ENCODE results near the gene CDK5RAP1.
"Not testable (repeated sequence)": the region's sequence is repeated elsewhere in the genome, so short reads cannot be mapped to it uniquely, and the experiment has no call there.

CDK5RAP1 gene

GRCh38 chr20:33419140-33419974 lies 18.0 kb upstream of the CDK5RAP1 start:
- no peak for DNase-seq

- DNase-seq: no peak
Measured at GRCh38 chr20:33418033-33418432, 16.7 kb upstream of the CDK5RAP1 start.

- DNase-seq: no peak
Measured at GRCh38 chr20:33415948-33416347, 14.6 kb upstream of the CDK5RAP1 start.

- no peak for DNase-seq
Measured at GRCh38 chr20:33412484-33412838, 11.1 kb upstream of the CDK5RAP1 start.

- DNase-seq: no peak
Measured at GRCh38 chr20:33411711-33412483, 10.6 kb upstream of the CDK5RAP1 start.

- no peak for DNase-seq
Measured at GRCh38 chr20:33411242-33411641, 9.9 kb upstream of the CDK5RAP1 start.

GRCh38 chr20:33410081-33410742 lies 8.9 kb upstream of the CDK5RAP1 start:
- no peak for DNase-seq

GRCh38 chr20:33408716-33409654 lies 7.7 kb upstream of the CDK5RAP1 start:
- no peak for DNase-seq

GRCh38 chr20:33408313-33408712 lies 7.0 kb upstream of the CDK5RAP1 start:
- DNase-seq: no peak

GRCh38 chr20:33407796-33408195 lies 6.5 kb upstream of the CDK5RAP1 start:
- no peak for DNase-seq

GRCh38 chr20:33407251-33407650 lies 5.9 kb upstream of the CDK5RAP1 start:
- no peak for DNase-seq

GRCh38 chr20:33404281-33404680 lies 3.0 kb upstream of the CDK5RAP1 start:
- no peak for DNase-seq

- no peak for DNase-seq
Measured at GRCh38 chr20:33401921-33402369, 626 bp upstream of the CDK5RAP1 start.

GRCh38 chr20:33400812-33401183 lies 521 bp downstream of the CDK5RAP1 start:
- no peak for DNase-seq

- DNase-seq: no peak
Measured at GRCh38 chr20:33399924-33400323, 1.4 kb downstream of the CDK5RAP1 start.

- no peak for DNase-seq
Measured at GRCh38 chr20:33394718-33395117, 6.6 kb downstream of the CDK5RAP1 start.

- no peak for DNase-seq
Measured at GRCh38 chr20:33393609-33394008, 7.7 kb downstream of the CDK5RAP1 start.

GRCh38 chr20:33391722-33392415 lies 9.4 kb downstream of the CDK5RAP1 start:
- DNase-seq: no peak

GRCh38 chr20:33389326-33389725 lies 12.0 kb downstream of the CDK5RAP1 start:
- DNase-seq: not testable (repeated sequence)

GRCh38 chr20:33388268-33388667 lies 13.1 kb downstream of the CDK5RAP1 start:
- DNase-seq: no peak

GRCh38 chr20:33387177-33387576 lies 14.1 kb downstream of the CDK5RAP1 start:
- no peak for DNase-seq

- DNase-seq: no peak
Measured at GRCh38 chr20:33386673-33387072, 14.6 kb downstream of the CDK5RAP1 start.
